Omental fat pad (tissue), 4 donors: Measurements from ENCODE around the gene CLIC3. TPM values are rescaled to one million over a fixed set of nuclear protein-coding genes. Genes with fewer than 3 reads are reported as not detected.

Source experiments
- ATAC-seq: fragments of 150-250 bp; one replicate; pipeline ENCODE4 v1.9.1; 2016; ENCODE audit warnings: mild to moderate bottlenecking, moderate library complexity; ENCODE audit not compliant: low FRiP score
- DNase-seq: peaks from one replicate; pipeline ENCODE4 v3.0.0-alpha.2; 2019; ENCODE audit warnings: low spot score
- total RNA-seq, 4 donors: library from RNA; depleted of rRNA; stranded (reverse); fragments of >200 nt; gene quantifications; one replicate each; pipeline ENCODE4 v1.1.0, GENCODE V29; 2016
- TF ChIP-seq, protein P1 (sequence below), 3 donors: fragments of 450-650 bp; IDR thresholded peaks; one replicate each; pipeline ENCODE4 v1.5.1; 2016 to 2017; ENCODE audit warnings: antibody characterized with exemption in 3 of 3, mild to moderate bottlenecking in 3 of 3, moderate library complexity in 2 of 3

The CLIC3 gene
- total RNA-seq, 4 donors from 2014 or later: 0.95 to 9.7 (median 4.7) TPM

DNA sequence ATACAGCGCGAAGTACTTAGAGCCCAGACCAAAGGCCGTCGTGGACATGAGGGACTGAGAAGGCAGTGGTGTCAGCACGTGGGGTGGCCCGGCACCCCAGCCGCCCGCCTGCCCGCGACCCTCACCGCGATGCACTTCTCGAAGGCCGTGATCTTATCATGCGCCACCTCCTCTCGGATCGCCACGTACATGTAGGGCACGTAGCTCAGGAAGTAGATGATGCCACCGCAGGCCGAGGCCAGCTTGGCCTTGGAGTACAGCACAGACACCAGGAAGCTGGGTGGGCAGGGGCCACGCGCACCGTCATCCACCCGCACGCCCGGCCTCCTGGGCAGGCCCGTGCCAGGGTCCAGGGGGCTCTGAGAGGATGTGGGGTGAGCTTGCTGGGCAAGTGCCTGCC is 20.7 kb upstream of the CLIC3 start:
- DNase-seq (no peak), ATAC-seq (no peak)
- TF ChIP-seq, protein P1, sequence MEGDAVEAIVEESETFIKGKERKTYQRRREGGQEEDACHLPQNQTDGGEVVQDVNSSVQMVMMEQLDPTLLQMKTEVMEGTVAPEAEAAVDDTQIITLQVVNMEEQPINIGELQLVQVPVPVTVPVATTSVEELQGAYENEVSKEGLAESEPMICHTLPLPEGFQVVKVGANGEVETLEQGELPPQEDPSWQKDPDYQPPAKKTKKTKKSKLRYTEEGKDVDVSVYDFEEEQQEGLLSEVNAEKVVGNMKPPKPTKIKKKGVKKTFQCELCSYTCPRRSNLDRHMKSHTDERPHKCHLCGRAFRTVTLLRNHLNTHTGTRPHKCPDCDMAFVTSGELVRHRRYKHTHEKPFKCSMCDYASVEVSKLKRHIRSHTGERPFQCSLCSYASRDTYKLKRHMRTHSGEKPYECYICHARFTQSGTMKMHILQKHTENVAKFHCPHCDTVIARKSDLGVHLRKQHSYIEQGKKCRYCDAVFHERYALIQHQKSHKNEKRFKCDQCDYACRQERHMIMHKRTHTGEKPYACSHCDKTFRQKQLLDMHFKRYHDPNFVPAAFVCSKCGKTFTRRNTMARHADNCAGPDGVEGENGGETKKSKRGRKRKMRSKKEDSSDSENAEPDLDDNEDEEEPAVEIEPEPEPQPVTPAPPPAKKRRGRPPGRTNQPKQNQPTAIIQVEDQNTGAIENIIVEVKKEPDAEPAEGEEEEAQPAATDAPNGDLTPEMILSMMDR (IDR thresholded peaks at IDR 0.05): no peak

DNA sequence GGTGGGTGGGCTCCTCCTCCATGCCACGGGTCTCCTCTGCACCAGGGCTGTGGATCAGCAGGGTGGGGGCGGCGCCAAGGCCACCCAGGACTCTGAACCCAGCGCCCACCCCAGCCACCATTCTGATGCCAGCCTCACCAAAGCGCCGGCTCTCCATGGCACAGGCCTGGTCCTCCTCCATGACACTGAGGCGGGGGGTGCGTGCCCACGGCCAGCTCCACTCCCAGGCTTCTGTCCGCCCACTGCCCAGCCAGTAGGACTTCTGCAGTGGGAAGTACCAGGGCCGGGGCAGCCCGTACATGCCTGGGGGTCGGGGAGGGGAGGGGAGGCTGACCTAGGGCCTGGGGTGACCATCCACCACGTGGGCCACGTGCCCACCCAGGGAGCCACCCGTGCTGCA is 20.1 kb upstream of the CLIC3 start:
- TF ChIP-seq, protein P1 (IDR thresholded peaks at IDR 0.05): no peak
- ATAC-seq: no peak
- DNase-seq: no peak

DNA sequence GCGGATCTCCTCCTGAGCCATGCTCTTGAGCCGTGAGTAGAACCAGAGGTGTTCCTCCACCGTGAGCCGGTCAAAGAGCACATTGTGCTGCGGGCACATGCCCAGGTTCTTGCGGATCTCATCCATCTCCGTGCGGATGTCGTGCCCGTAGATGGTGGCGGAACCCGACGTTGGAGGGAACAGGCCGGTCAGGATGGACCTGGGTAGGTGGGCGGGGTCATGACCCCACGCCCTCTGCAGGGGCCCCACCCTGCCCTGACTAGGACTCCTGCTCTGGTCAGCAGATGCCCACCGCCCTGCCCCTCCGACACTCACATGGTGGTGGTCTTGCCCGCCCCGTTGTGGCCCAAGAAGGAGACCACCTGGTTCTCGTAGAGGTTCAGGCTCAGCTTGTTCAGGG is 19.6 kb upstream of the CLIC3 start:
- DNase-seq (no peak), ATAC-seq (no peak)
- TF ChIP-seq, protein P1 (IDR thresholded peaks at IDR 0.05): no peak

DNA sequence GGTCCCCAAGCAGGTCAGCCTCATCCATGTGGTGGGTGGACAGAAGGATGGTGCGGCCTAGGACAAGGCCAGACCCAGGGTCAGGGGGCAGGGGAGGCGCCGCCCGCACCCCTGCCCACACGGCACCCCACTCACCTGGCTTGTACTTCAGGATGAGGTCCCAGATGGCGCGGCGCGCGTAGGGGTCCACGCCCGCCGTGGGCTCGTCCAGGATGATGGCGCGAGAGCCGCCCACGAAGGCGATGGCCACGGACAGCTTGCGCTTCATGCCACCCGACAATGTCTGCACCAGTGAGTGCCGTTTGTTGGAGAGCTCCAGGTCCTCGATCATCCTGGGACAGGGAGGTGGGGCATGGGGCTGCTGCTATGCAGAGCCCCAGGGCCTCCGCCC is 19.2 kb upstream of the CLIC3 start:
- TF ChIP-seq, protein P1 (IDR thresholded peaks at IDR 0.05): no peak
- no peak for DNase-seq
- no peak for ATAC-seq

DNA sequence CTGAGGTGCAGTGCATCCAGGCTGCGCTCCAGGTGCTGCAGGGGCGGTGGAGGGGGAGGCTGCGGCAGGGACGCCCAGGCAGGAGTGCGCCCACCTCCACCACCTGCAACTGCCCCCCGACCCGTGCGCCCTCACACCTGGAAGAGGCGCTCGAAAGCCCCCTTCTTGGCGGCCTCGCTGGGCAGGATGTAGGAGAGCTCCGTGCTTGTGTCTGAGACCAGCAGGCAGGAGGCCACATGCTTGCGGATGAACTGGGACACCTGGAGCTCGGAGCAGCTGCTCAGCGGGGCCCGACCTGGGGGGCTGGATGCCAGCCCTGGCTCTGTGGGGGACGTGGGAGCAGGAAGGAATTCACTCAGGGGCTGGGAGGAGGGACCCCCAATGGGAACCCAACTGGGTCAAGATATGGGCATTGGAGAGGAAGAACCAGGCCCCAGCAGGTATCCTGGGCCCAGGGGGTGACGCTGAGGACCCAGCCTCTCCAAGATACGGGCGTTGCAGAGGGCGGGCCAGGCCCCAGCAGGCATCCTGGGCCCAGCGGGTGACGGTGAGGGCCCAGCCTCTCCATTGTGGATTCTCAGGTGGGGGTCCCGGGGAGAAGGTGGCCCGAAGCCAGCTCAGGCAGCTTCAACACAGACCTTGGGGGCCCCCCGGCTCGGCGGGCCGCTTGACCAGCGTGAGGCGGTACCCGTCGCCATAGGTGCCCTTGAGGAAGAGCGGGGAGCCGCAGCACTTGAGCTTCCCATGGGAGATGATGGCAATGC is 18.6 kb upstream of the CLIC3 start:
- TF ChIP-seq, protein P1 (IDR thresholded peaks at IDR 0.05): no peak
- no peak for ATAC-seq
- DNase-seq: no peak

DNA sequence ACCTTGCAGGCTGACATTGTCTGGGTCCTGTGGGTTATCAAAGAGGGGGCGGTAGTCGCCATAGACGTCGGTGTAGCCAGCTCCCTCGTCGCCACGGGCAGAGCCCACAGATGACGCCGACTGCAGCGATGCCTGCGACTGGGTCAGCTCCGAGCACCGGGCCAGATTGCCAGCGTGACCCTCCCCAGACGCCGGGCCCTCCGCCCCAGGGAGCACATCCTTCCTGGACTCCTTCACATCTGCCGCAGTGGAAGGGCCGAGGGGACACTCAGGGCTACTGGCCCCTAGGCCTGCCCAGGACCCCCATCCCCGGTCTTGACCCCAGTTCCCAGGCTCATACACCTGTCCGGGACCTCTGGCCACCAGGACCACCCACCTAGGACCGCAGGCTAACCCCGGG is 17.8 kb upstream of the CLIC3 start:
- TF ChIP-seq, protein P1 (IDR thresholded peaks at IDR 0.05): no peak
- DNase-seq (no peak), ATAC-seq (no peak)

DNA sequence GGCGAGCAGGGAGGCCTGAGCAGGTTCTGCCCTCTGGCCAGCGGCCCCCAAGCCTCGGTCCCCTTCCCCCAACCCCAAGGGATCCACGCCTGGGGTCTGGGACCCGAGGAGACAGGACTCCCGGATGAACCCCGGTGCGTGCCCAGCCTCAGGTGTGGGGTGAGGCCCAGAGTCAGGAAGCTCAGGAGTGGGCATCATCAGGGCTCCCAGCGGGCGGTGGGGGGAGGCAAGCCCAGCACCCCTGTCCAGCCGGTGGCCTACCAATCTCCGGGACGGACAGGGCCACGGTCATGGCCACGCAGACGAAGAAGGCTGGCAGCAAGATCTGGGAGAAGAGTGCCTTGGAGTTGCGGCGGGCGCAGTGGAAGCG is 17.2 kb upstream of the CLIC3 start:
- TF ChIP-seq, protein P1 (IDR thresholded peaks at IDR 0.05): no peak
- no peak for ATAC-seq

More for the DNA sequence above, 17.2 kb upstream of the CLIC3 start:
- DNase-seq: no peak
